ENCODE results near the gene AP2A2.
"Not testable (repeated sequence)": the region's sequence is repeated elsewhere in the genome, so short reads cannot be mapped to it uniquely, and the experiment has no call there.

Gene AP2A2

DNA sequence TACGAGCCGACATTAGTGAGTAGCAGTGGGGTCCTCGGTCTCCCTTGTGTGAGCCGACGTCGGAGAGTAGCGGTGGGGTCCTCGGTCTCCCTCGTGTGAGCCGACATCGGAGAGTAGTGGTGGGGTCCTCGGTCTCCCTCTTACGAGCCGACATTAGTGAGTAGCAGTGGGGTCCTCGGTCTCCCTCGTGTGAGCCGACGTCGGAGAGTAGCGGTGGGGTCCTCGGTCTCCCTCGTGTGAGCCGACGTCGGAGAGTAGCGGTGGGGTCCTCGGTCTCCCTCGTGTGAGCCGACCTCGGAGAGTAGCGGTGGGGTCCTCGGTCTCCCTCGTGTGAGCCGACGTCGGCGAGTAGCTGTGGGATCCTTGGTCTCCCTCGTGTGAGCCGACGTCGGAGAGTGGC, 49.7 kb downstream of the AP2A2 start:
- not testable (repeated sequence) for DNase-seq (ENCODE audit: low read depth)

DNA sequence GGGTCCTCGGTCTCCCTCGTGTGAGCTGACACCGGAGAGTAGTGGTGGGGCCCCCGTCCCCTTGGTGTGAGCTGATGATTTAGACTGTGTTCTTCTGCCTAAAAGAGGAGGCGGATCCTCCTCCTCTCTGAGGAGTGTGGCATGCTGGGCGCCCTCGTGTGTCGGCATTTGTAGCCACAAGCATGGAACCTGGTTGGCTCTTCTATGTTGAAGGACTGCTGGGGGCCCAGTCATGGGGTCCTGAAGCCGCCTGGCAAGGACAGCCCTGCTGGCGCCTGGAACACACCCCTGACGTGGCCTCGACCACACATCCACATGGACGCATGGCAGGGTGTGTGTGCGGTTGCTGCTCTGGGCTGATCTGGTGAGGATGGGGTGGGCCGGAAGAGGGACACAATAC, 50.2 kb downstream of the AP2A2 start:
- DNase-seq (ENCODE audit: low read depth): no peak

DNA sequence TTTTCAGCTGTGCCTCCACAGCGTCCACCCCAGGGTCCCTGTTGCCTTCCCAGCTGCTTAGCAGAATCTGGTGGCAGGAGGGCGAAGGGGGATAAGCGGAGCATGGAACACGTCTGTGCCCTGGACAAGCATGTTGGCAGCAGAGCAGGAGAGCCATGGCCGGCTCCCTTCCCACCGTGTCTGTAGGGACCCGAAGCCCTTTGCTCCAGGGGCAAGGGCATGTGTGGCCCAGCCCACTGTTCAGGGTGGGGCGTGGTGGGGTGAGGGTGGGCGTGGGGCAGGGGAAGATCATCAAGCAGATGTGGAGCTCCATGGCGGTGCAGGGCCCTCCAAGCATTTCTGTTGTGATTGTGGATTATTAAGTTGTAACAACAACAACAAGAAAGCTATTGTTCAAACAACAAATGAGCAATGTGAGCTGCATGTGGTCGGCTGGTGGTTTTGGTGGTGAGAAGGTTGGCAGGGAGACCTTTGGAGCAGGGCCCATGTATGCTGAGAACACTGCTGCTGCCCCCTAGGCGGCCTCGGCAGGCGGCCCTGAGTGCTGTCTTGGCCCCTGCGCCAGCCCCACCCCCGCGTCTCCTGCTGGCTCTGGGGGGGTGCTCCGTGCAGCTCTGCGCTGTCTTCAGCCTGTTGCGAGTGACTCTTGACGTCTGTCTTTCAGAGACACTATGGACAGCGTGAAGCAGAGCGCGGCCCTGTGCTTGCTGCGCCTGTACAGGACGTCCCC, 50.9 kb downstream of the AP2A2 start:
- no peak for DNase-seq (ENCODE audit: low read depth)

DNA sequence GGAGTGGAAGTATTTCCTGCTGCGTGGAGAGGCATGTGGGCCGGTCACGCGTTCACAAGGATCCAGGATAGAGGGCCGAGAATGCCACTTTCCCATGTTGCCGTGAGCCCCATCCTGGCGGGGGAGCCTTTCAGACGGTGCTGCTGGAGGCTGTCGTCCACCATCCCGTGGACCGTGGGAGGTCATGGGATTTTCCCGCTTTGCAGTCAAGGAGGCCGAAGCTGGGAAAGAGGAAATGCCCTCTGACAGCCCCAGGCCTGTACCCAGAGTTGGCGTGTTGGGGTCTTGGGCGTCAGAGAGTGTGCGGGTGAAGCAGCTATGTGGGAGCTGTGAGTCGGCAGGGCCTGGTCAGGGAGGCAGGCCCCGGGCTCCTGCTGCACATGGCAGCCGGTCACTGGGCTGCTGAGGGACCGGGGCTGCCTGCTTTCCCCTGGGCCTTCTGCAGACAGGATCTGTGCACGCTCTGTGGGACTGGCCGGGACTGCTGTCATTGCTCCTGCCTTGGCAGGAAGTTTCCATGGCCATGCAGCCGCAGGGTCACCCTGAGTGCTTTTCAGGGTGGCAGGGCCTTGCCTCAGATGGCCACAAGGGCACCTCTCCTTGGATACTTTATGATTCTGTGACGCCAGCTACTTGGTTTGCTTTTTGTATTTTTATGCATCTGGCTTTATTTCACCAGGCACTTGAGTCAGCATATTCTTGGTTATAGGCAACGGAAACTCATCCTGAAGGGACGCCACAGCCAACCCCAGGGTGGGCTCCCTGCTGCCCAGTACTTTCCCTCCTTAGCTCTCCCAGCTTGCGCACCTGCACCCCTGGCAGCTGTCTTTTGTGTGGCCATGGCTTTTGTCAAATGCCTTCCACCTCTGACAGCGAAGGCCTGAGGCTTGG, 52.4 kb downstream of the AP2A2 start:
- no peak for DNase-seq (ENCODE audit: low read depth)

DNA sequence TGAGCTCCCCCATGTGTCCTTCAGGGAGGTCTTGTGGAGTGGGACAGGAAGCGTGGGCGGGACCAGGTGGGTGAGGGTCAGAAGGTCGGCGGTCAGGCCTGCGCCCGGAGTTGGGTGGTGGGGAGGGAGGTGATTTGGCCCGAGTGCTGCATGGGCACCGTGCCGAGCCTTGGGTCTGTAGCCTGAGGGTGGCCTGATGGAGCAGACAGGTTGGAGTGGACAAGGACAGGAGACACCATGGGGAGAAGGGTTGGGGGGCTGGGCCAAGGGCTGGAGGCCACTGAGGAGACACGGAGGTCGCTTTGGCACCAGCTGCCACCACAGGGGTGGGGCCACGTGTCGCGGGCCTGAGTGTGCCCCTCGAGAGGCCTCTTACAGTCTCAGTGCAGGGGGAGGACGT, 53.1 kb downstream of the AP2A2 start:
- no peak for DNase-seq (ENCODE audit: low read depth)

DNA sequence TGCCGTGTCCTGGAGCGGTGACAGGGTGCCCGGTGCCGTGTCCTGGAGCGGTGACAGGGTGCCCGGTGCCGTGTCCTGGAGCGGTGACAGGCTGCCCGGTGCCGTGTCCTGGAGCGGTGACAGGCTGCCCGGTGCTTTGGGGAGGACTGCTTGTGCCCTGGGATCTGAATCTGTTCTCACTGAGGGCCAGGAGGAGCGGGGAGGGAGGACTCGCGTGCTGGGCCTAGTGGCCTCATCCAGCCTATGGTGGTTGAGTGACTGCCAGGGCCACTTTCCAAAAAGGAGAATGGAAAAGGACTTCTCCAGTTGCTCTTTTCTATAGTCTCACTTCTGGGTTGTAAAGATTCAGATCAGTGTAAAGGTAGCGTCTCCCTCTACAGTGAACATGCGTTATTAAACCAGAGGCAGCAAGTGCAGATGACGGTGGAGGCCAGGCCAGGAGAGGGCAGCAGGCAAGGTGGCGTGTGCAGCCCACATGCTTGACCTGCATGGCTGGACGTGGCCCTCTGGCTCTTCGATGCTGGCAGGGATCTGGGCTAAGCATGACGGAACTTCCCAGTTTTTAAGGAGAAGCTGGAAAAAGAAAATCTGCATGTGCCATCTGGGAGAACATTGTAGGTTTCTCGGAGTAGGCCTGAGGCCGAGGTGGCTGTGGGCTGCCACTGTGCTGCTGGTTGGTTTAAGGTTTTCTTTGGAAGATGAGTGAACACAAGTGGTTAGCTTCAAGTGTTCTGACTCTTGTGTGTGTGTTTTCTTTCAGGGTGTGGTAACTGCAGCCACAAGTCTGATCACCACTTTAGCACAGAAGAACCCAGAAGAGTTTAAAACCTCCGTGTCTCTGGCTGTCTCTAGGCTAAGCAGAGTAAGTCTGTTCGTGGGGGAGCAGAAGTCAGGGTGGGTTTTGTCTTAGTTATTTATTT, 55.0 kb downstream of the AP2A2 start:
- DNase-seq (ENCODE audit: low read depth): no peak

DNA sequence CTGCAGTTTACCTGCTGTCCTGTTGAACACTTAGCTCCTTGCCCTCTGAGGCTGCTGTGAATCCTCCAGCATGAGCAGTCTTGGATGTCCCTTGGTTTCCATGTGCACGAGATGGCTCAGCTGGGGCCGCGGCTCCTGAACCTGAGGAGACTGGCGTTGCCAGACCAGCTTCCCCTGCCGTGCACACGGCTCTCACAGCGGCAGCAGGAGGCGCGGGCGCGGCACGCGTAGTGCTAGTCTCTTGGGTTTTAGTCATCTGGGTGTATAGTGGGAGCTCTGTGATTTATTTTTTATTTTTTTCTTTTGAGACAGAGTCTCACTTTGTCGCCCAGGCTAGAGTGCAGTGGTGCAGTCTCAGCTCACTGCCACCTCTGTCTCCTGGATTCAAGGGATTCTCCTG, 56.1 kb downstream of the AP2A2 start:
- no peak for DNase-seq (ENCODE audit: low read depth)

DNA sequence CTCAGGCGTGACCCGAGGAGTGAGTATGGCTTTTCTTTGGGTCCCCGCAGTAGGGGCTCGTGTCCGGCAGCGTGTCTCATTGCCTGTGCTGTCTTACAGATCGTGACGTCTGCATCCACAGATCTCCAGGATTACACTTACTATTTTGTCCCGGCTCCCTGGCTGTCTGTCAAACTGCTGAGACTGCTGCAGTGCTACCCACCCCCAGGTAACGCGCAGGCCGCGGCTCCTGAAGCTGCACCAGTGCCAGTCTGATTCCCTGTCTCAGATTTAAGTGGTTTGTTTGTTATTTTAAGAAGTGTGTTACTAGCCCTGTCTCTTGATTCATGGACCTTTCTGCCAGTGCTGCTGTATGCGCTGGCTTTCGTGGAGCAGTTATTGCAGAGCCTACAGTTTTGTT, 58.9 kb downstream of the AP2A2 start:
- no peak for DNase-seq (ENCODE audit: low read depth)

DNA sequence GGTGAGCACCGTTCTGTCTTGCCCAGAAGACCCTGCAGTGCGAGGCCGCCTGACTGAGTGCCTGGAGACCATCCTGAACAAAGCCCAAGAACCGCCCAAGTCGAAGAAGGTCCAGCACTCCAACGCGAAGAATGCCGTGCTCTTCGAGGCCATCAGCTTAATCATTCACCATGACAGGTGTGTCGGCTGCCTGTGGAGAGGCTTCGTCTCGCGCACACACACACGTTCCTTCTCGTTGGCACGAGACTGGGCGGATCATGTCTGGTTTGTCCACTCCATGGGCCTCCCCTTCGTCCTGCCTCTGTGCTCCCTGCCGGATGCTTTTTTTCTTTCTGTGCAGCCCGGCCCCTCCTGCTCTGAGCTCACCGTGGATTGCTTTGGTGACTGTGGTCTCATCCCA, 59.7 kb downstream of the AP2A2 start:
- DNase-seq (ENCODE audit: low read depth): no peak

DNA sequence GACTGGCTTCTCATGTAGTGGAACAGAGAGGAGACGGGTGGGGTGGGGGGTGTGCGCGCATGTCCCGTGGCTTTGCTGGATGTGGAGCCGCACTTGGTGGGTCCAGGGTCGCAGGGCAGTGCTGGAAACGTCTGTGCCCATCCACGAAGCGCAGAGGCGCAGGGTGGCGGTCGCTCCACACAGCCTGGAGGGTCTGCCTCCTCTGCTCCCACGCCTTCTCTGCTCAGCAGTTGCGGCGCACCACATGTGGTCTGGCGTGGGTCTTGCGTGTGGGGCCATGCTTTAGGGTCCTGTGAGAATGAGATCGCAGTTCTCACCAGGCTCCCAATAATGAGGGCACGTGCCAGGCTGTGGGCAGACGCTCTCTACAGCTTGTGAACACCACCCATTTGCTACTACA, 60.2 kb downstream of the AP2A2 start:
- DNase-seq (ENCODE audit: low read depth): no peak

DNA sequence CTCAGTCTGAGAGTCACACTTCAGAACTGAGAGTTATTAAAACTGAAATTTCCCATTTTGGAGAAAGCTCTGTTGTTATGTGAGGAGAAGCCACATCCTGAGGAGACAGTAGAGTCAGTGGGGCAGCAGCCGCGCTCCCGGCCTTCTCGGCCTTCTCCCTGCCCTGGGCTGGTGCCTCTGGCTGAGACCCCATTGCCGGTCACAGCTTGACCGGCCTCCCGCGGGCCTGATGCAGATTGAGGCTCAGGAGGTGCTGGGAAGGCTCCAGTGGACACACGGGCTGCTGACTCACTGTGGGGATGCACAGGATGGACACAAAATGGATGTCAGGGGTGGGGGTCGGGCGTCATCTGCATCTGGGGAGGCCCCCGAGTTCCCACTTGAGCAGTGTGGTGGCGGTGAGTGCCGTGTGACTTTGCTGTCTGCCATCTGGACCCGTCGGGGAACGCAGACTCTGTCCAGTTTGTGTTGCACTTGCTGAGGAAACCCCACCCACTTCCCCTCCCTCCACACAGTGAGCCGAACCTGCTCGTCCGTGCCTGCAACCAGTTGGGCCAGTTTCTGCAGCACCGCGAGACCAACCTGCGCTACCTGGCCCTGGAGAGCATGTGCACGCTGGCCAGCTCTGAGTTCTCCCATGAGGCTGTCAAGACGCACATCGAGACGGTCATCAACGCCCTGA, 60.7 kb downstream of the AP2A2 start:
- no peak for DNase-seq (ENCODE audit: low read depth)

DNA sequence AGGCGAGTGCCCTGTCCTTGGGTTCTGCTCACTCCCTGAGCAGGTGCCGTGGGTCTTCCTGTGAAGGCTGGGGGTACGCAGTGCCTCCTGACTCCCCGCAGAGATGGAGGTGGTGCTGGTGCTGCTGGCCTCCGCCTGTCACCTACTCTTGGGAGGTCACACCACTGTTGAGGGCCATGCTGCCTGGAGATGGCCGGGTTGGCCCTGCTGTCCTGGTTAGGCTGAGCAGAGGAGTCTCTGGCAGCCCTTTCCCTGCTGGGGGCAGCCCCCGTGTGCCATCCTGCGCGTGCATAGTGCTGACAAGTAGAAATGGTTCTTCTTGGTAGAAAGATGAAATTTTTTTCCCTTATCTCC, 61.3 kb downstream of the AP2A2 start:
- DNase-seq (ENCODE audit: low read depth): no peak

DNA sequence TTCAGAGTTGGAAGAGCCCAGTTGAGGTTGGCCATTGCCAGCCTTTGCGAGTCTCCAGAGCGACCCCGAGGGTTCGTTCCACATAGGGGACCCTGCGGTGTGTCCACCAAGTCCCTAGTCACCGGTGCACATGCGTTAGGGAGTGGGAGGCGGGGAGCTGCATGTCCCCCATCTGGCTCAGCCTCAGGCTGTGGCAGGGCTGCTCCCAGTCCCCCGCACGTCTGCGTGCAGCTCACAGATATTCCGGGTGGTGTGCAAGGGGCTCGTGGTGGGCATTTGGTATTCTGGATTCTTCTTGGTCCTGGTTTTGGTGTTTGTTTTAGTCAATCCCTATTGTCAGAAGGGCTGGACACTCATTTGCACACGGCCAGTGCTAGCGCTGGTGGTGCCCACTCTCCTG, 62.0 kb downstream of the AP2A2 start:
- no peak for DNase-seq (ENCODE audit: low read depth)

DNA sequence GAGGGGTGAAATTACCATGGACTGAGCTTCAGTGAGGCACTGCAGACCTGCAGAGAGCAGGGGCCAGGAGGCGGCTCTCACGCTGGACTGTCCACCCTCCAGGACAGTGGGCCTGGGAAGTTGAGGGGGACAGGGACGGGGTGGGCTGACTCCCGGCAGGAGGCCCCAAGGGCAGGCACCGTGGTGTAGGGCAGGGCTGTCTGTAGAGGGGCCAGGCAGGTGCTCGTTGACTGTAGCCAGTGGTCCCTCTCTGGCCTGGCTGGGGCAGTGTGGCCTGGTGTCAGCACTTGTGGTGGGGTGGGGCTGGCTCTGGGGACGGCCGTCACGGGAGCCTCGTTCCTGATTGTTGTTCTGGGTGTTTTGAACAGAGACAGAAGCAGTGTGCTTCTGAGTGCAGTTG, 64.4 kb downstream of the AP2A2 start:
- DNase-seq (ENCODE audit: low read depth): no peak

DNA sequence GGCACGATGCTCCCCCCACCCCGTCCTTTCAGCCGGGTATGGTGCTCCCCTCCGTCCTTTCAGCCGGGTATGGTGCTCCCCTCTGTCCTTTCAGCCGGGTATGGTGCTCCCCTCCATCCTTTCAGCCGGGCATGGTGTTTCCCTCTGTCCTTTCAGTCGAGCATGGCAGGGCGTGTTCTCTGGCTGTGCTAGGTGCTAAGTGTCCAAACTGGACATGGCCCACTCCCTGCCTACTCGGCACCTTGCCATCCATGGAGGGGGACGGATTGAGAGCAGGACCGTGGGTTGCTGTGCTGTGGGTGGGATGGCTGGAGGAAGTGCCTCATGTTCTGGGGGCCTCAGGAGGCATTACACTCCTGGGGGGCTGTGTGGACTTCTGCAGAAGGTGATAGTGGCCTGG, 65.4 kb downstream of the AP2A2 start:
- DNase-seq (ENCODE audit: low read depth): no peak

DNA sequence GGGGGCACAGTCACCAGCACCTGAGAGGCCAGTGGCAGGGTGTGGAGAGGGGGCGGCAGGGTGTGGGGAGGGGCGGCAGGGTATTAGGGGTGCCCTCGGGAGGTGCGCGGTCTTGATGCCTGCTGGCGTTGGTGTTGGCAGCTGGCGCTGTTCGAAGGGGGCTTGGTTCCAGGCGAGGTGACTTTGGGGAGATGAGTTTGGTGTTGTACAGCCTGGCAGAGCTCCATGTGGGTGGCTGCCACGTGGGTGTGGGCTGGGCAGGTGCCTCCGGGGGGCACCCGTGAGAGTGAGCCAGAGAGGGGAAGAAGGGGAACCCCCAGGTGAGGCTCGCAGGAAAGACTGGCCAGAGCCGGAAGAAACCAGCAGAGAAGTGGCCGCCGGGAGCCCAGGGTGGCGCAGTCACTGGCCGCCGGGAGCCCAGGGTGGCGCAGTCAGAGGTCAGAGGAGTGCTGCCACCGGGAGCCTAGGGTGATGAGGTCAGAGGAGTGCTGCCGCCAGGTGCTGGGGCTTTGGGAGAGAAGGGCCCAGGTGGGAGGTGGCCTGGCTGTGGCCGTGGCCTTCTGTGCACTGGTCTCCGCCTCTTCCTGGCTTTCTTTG, 66.1 kb downstream of the AP2A2 start:
- DNase-seq (ENCODE audit: low read depth): no peak

DNA sequence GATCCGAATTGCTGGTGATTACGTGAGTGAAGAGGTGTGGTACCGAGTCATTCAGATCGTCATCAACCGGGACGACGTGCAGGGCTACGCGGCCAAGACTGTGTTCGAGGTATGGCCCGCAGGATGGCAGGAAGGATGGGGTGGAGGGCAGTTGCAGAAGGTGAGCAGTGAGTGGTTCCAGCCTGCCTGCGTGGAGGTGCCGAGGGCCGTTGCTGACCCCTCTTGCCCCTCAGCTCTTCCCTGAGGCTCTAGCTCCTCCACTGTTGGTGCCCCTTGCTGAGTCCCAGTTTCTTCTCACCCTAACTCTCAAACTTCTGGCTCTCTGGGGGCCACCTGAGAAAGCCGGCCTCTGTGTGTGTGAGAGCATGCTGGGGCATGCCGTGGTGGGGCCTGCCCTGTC, 66.9 kb downstream of the AP2A2 start:
- DNase-seq (ENCODE audit: low read depth): no peak

DNA sequence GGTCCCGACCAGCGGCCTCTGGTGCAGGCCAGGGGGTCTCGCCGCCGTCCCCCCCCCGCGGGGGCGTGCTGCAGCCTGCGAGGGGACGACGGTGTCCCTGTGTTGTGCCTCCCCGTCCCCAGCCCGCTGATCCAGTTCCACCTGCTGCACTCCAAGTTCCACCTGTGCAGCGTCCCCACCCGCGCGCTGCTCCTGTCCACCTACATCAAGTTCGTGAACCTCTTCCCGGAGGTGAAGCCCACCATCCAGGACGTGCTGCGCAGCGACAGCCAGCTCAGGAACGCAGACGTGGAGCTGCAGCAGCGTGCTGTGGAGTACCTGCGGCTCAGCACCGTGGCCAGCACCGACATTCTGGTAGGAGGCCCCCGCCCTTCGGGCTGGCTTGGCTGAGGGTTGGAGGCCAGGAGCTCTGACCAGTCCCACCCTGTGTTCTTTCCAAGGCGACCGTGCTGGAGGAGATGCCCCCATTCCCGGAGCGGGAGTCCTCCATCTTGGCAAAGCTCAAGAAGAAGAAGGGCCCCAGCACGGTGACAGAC, 68.0 kb downstream of the AP2A2 start:
- no peak for DNase-seq (ENCODE audit: low read depth)

DNA sequence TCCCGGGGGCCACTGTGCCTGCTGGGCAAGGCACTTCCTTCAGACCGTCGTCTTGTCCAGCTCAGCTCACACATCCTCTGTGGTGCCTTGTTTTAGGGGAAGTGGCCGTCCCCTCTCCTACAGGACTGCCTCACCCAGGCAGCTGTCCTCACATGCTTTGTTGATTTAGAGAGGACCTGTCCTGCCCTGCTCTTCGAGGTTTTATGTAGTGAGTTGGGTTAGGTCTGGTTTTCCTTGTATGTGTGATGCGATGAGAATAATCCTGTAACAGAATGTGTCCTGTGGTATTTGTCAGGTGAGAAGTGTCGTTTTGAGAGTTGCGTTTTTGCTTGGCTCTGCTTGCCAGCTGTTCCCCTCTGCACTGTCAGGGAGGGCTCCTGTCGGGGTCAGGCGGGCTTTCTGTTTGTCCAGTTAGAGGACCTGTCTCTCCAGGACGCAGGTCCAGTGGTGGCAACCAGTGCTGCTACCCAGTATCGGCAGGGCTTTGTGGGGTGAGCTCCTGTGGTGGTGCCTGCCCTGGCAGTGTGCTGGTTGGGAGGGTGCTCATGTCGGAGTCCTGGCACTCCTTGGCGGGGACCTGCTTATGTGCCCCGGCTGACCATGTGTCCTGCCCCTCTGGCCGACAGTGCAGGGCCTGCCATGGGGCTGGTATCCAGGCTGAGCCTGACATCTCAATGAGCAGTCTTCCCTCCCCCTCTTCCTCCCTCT, 69.5 kb downstream of the AP2A2 start:
- no peak for DNase-seq (ENCODE audit: low read depth)

DNA sequence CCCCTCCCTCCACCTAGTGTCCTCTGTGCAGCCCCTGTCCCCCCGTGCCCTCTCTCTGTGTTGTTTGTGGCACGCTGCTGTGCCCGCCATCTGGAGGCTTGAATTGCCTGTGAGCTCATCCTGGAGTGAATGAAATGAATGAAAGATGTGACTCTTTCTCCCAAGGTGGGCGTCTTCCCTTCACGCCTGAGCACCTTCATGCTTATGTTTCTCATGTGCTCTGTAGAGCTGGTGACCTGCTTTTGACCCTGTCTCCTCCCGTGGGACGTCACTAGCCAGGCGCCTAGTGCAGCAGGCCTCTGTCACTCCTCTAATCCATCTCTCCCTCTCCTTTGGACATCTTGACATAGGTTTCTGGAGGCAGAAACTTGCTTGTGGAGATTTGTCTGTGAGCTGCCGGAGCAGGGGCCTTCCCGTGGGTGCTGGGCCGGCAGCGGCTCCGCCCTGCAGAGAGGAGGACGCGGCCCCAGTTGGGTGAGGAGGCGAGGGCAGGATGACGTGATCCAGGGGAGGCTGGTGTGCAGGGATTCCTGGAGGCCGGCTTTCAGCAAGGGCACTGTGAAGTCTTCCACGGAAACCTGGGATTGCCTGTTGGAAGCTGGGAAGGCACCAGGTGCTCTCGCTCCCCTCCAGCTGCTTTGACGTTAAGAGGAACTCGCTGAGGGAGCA, 70.2 kb downstream of the AP2A2 start:
- no peak for DNase-seq (ENCODE audit: low read depth)
